ENCODE measurements around the gene KCTD6. TPM values are rescaled to one million over a fixed set of nuclear protein-coding genes. Genes with fewer than 3 reads are reported as not detected.

KCTD6 gene
- total RNA-seq, 4 donors from 2014 or later = 13.1 to 17.8 (median 16.3) TPM

- no peaks in the 10 kb centered on the region for H3K27me3 ChIP-seq
- peak overlapping the region; percentile 24 to 86 for H3K4me3 ChIP-seq
- WGBS, 2 donors (ENCODE audit: low coverage in 1 of 2) = 68% methylated on average over 4 of the region's 19 CpGs; no CpG with 5 or more reads in 1 of the 2 donors
- no peaks in the 10 kb centered on the region for H3K36me3 ChIP-seq
- peaks cover 3 to 50% (median 18%) of the 10 kb centered on the region in 3 donors for H3K4me1 ChIP-seq
- no peaks in the 10 kb centered on the region for H3K9me3 ChIP-seq
- TF ChIP-seq POLR2A (IDR thresholded peaks at IDR 0.05) (no peak), POLR2AphosphoS5 (IDR thresholded peaks at IDR 0.05) (no peak), CTCF (IDR thresholded peaks at IDR 0.05) (no peak), EP300 (IDR thresholded peaks at IDR 0.05) (no peak)
- peak overlapping the region; percentile 47 to 93 (median 91) for H3K27ac ChIP-seq
- no peak for ATAC-seq
Observed at GRCh38 chr3:58490860-58491501, 915 bp upstream of the KCTD6 start.

GRCh38 chr3:58492494-58492905 lies 604 bp downstream of the KCTD6 start:
- Histone ChIP-seq H3K36me3 (no peaks in the 10 kb centered on the region), H3K4me1 (peaks cover 10 to 60% (median 33%) of the 10 kb centered on the region in 3 donors)

GRCh38 chr3:58494107-58494506 lies 2.2 kb downstream of the KCTD6 start:
- Histone ChIP-seq H3K27me3 (no peaks in the 10 kb centered on the region), H3K36me3 (peaks cover 0 to 1% of the 10 kb centered on the region in 2 donors), H3K27ac (no peak overlapping the region), H3K9me3 (no peaks in the 10 kb centered on the region), H3K4me1 (peaks cover 11 to 74% (median 34%) of the 10 kb centered on the region in 3 donors), H3K4me3 (no peak overlapping the region)
- TF ChIP-seq CTCF (IDR thresholded peaks at IDR 0.05) (no peak), EP300 (IDR thresholded peaks at IDR 0.05) (no peak)
- no peak for ATAC-seq
- 58 to 61% methylated on average over 3 of the region's 3 CpGs for WGBS, 2 donors (ENCODE audit: low coverage in 1 of 2)

More at GRCh38 chr3:58492494-58492905, 604 bp downstream of the KCTD6 start:
- WGBS, 2 donors (ENCODE audit: low coverage in 1 of 2) = 0% methylated on average over 1 of the region's 15 CpGs; no CpG with 5 or more reads in 1 of the 2 donors
- TF ChIP-seq EP300 (IDR thresholded peaks at IDR 0.05) (no peak), POLR2AphosphoS5 (IDR thresholded peaks at IDR 0.05) (no peak), CTCF (IDR thresholded peaks at IDR 0.05) (no peak), POLR2A (IDR thresholded peaks at IDR 0.05) (no peak)
- Histone ChIP-seq H3K27me3 (no peaks in the 10 kb centered on the region), H3K4me3 (peak overlapping the region; percentile 69 to 86), H3K9me3 (no peaks in the 10 kb centered on the region), H3K27ac (peak overlapping the region; percentile 11 to 93 (median 91))
- no peak for ATAC-seq

GRCh38 chr3:58495101-58495500 lies 3.2 kb downstream of the KCTD6 start:
- Histone ChIP-seq H3K27me3 (no peaks in the 10 kb centered on the region), H3K4me1 (peaks cover 11 to 74% (median 34%) of the 10 kb centered on the region in 3 donors), H3K9me3 (no peaks in the 10 kb centered on the region), H3K36me3 (peaks cover 0 to 10% of the 10 kb centered on the region in 2 donors), H3K27ac (no peak overlapping the region), H3K4me3 (no peak overlapping the region)
- ATAC-seq = no peak
- 43 to 56% methylated on average over 3 of the region's 3 CpGs for WGBS, 2 donors (ENCODE audit: low coverage in 1 of 2)
- TF ChIP-seq POLR2AphosphoS5 (IDR thresholded peaks at IDR 0.05) (no peak), EP300 (IDR thresholded peaks at IDR 0.05) (no peak), CTCF (IDR thresholded peaks at IDR 0.05) (no peak), POLR2A (IDR thresholded peaks at IDR 0.05) (no peak)

Data from gastroesophageal sphincter (tissue), 4 donors.